K562 (cell line): ENCODE results near the gene RSPO1. TPM values are rescaled to one million over a fixed set of nuclear protein-coding genes. Genes with fewer than 3 reads are reported as not detected.

ENCODE experiments used
- ATAC-seq: fragments of 200-7000 bp; cut with Tn5 transposase; 3 replicates; pipeline ENCODE4 v1.9.1; 2020; ENCODE audit warnings: moderate library complexity
- BruUV-seq: library from RNA; stranded (reverse); fragments of 400-500 nt; replicated peaks from 2 replicates; lab custom pipeline; 2021; lab: Mats Ljungman, UMichigan
- CTCF ChIA-PET: fragments of 300-600 bp; formaldehyde crosslinking; extraction: SDS; loops from one replicate; lab custom pipeline; 2021; ENCODE audit warnings: low intra/inter-chr PET ratio; lab: Yijun Ruan, JAX
- POLR2A ChIA-PET: fragments of 300-600, 350-650 bp; sonication (Branson Sonifier 250); formaldehyde crosslinking; extraction: SDS; loops from one replicate; lab custom pipeline; 2021; ENCODE audit warnings: antibody characterized with exemption, inconsistent platforms; lab: Yijun Ruan, JAX
- DNase-seq, 4 experiments: peaks; one replicate each; pipeline versions ENCODE4 v3.0.0 to v3.0.0-alpha.2; 2011 to 2018; ENCODE audit warnings: low spot score in 3 of 4, mixed read lengths in 3 of 4; ENCODE audit errors: extremely low read depth in 1 of 4
- FAIRE-seq: peaks from 2 replicates; lab custom pipeline; 2011; peaks lifted over from hg19 to GRCh38; lab: Jason Lieb, UNC
- H2AFZ ChIP-seq: 2 replicates; pipeline ENCODE4 v1.6.0; 2011; ENCODE audit warnings: low read depth, low read length, control low read depth, inconsistent platforms
- H3K27ac ChIP-seq: fragments of 200-600 bp; 3 replicates; pipeline ENCODE4 v1.8.0; 2011; ENCODE audit warnings: low read depth, mild to moderate bottlenecking, control low read depth, inconsistent platforms, low read length, moderate library complexity, mixed read lengths; ENCODE audit errors: extremely low read depth
- H3K27me3 ChIP-seq, 2 experiments: fragments of 300-600 bp in 1 of 2; 2 replicates in 1 of 2; 3 replicates in 1 of 2; pipeline versions ENCODE4 v1.6.0 to v1.8.0; 2011; ENCODE audit warnings: inconsistent platforms in 2 of 2, low read length in 2 of 2, mild to moderate bottlenecking in 1 of 2, mixed read lengths in 1 of 2, moderate library complexity in 1 of 2; ENCODE audit not compliant: control insufficient read depth in 2 of 2, insufficient read depth in 2 of 2
- H3K36me3 ChIP-seq: fragments of 300-600 bp; 3 replicates; pipeline ENCODE4 v1.8.0; 2011; ENCODE audit warnings: mild to moderate bottlenecking, low read length, inconsistent platforms; ENCODE audit not compliant: control insufficient read depth, insufficient read depth
- H3K4me1 ChIP-seq, 2 experiments: fragments of 200-600 bp in 1 of 2; replicated peaks in 1 of 2; 2 replicates in 1 of 2; 3 replicates in 1 of 2; pipeline versions ENCODE4 v1.5.1 to v1.8.0; 2011; ENCODE audit warnings: inconsistent platforms in 2 of 2, low read length in 2 of 2, mild to moderate bottlenecking in 1 of 2, mixed read lengths in 1 of 2, moderate library complexity in 1 of 2; ENCODE audit not compliant: control insufficient read depth in 2 of 2, insufficient read depth in 2 of 2
- H3K4me2 ChIP-seq: 2 replicates; pipeline ENCODE4 v1.6.1; 2011; ENCODE audit warnings: low read length, control low read depth, inconsistent platforms, mixed read lengths; ENCODE audit not compliant: insufficient read depth
- H3K4me3 ChIP-seq: fragments of 200-600 bp; sonication (generic), shearing (Covaris generic); 2 replicates; pipeline ENCODE4 v1.5.1; 2016; ENCODE audit warnings: control low read depth, inconsistent platforms
- H3K79me2 ChIP-seq: fragments of 200-600 bp; 3 replicates; pipeline ENCODE4 v1.8.0; 2011; ENCODE audit warnings: low read length, inconsistent platforms; ENCODE audit not compliant: control insufficient read depth, insufficient read depth
- H3K9ac ChIP-seq, 2 experiments: 2 replicates each; pipeline versions ENCODE4 v1.6.0 to v1.6.1; 2011; ENCODE audit warnings: low read depth in 2 of 2, low read length in 2 of 2, control low read depth in 1 of 2, inconsistent platforms in 1 of 2, mild to moderate bottlenecking in 1 of 2, mixed read lengths in 1 of 2; ENCODE audit not compliant: insufficient read depth in 1 of 2
- H3K9me1 ChIP-seq: one replicate; pipeline ENCODE4 v1.6.0; 2011; ENCODE audit warnings: inconsistent platforms, mild to moderate bottlenecking, low read length, moderate library complexity; ENCODE audit not compliant: control insufficient read depth, insufficient read depth
- H3K9me3 ChIP-seq: replicated peaks from 2 replicates; pipeline ENCODE4 v1.5.1; 2011; ENCODE audit warnings: low read depth, low read length, inconsistent platforms; ENCODE audit not compliant: control insufficient read depth, insufficient read depth
- H4K20me1 ChIP-seq: replicated peaks from 2 replicates; pipeline ENCODE4 v1.6.1; 2011; ENCODE audit warnings: low read length, inconsistent platforms, mixed read lengths; ENCODE audit not compliant: control insufficient read depth, insufficient read depth
- CBX1 ChIP-seq: sonication (generic); IDR thresholded peaks from 2 replicates; pipeline ENCODE4 v1.6.1; 2016; ENCODE audit warnings: antibody characterized with exemption, low read depth, mild to moderate bottlenecking
- CBX3 ChIP-seq, 2 experiments: IDR thresholded peaks; 1 replicate in 1 of 2; 2 replicates in 1 of 2; pipeline ENCODE4 v1.6.1; 2012; ENCODE audit warnings: inconsistent platforms in 2 of 2, low read length in 2 of 2, borderline replicate concordance in 1 of 2, control low read depth in 1 of 2
- MEF2A ChIP-seq: IDR thresholded peaks from 2 replicates; pipeline ENCODE4 v1.6.1; 2011; ENCODE audit warnings: low read depth, mild to moderate bottlenecking, low read length, moderate library complexity; ENCODE audit not compliant: control insufficient read depth
- NR1H2 ChIP-seq: sonication (generic); formaldehyde crosslinking; IDR thresholded peaks from 2 replicates; pipeline ENCODE4 v1.4.0; 2020; ENCODE audit warnings: mild to moderate bottlenecking, missing genetic modification reagents
- NUFIP1 ChIP-seq: fragments of 450-650 bp; IDR thresholded peaks from 2 replicates; pipeline ENCODE4 v1.6.1; 2018; ENCODE audit not compliant: partially characterized antibody
- POLR2AphosphoS5 ChIP-seq: IDR thresholded peaks from 2 replicates; pipeline ENCODE4 v1.6.1; 2011; ENCODE audit warnings: mild to moderate bottlenecking, low read depth, low read length, moderate library complexity; ENCODE audit not compliant: control insufficient read depth, insufficient read depth
- SMARCB1 ChIP-seq: IDR thresholded peaks from 2 replicates; pipeline ENCODE4 v1.6.1; 2011; ENCODE audit warnings: improper control_type of control experiment, low read depth; ENCODE audit not compliant: insufficient read length
- SUPT5H ChIP-seq: fragments of 450-650 bp; IDR thresholded peaks from 2 replicates; pipeline ENCODE4 v1.6.1; 2016
- TBP ChIP-seq: optimal IDR thresholded peaks from 2 replicates; pipeline ENCODE3; 2011; ENCODE audit warnings: low read depth, low read length, improper control_type of control experiment
- TEAD2 ChIP-seq: fragments of 450-650 bp; IDR thresholded peaks from 2 replicates; pipeline ENCODE4 v1.6.1; 2016; ENCODE audit warnings: missing genetic modification characterization, control low read depth, missing compliant biosample characterization
- THRAP3 ChIP-seq: fragments of 450-650 bp; IDR thresholded peaks from 2 replicates; pipeline ENCODE4 v1.6.1; 2016; ENCODE audit warnings: mild to moderate bottlenecking, inconsistent platforms, borderline replicate concordance
- TRIM24 ChIP-seq, 2 experiments: fragments of 450-650 bp; IDR thresholded peaks; 2 replicates each; pipeline ENCODE4 v1.6.1; 2016
- ZBTB1 ChIP-seq: sonication (generic); formaldehyde crosslinking; IDR thresholded peaks from 2 replicates; pipeline ENCODE4 v1.8.1; 2023; ENCODE audit warnings: missing genetic modification reagents, low read depth, mild to moderate bottlenecking, borderline replicate concordance
- ZNF263 ChIP-seq: sonication (generic); formaldehyde crosslinking; IDR thresholded peaks from 2 replicates; pipeline ENCODE4 v1.8.0; 2022; ENCODE audit warnings: mild to moderate bottlenecking, missing genetic modification reagents, borderline replicate concordance
- ZNF280B ChIP-seq: fragments of 250-450 bp; sonication (Bioruptor Pico); IDR thresholded peaks from 2 replicates; pipeline ENCODE4 v1.5.1; 2021; ENCODE audit warnings: mild to moderate bottlenecking
- WGBS: fragments of 100-300 bp; shearing (Covaris generic); methylation state at CpG from one replicate; pipeline ENCODE4 v1.1.6; 2016; ENCODE audit warnings: low coverage, mixed read lengths; ENCODE audit not compliant: insufficient coverage; ENCODE audit errors: missing lambda C conversion rate; 5-methylcytosine and 5-hydroxymethylcytosine counted together
- in situ Hi-C: fragments of 300-500 bp; cut with MboI; formaldehyde crosslinking; loops from 4 replicates; pipeline ENCODE4 v1.15.0; 2018; ENCODE audit warnings: inconsistent platforms, mixed read lengths
- intact Hi-C: fragments of 100-400 bp; cut with micrococcal nuclease; formaldehyde crosslinking; loops from 2 replicates; pipeline ENCODE4 v1.14.2; 2022
- polyA plus RNA-seq, 8 experiments: library from polyadenylated mRNA; depleted of rRNA in 4 of 8; stranded (reverse) in 5 of 8; unstranded in 3 of 8; fragments of >200 nt; fragmentation: Nextera tagmentation in 2 of 8; fragmentation: Illumina TruSeq in 1 of 8; extraction: Ambion mirVana in 2 of 8; extraction: Trizol in 1 of 8; gene quantifications; 2 replicates each; pipeline versions ENCODE4 v1.2.1 to v1.2.3, GENCODE V29; 2011 to 2014; ENCODE audit warnings: inconsistent platforms in 1 of 8, missing spikeins in 1 of 8
- total RNA-seq, 7 experiments: library from RNA; depleted of rRNA in 6 of 7; stranded (reverse); fragments of >200 nt in 6 of 7; fragmentation: Illumina TruSeq in 2 of 7; extraction: Trizol in 2 of 7; gene quantifications; 2 replicates each; pipeline versions ENCODE4 v1.2.1 to v1.2.3, GENCODE V29; 2011 to 2021; ENCODE audit warnings: low replicate concordance in 1 of 7
- TF ChIP-seq, protein P1 (sequence below): fragments of 250-450 bp; sonication (Bioruptor Pico); IDR thresholded peaks from 2 replicates; pipeline ENCODE4 v1.5.0; 2021

Gene RSPO1
- total and polyA plus RNA-seq, 9 of the 15 experiments (the other 6 are each of a cell fraction or from before 2014, with no cell fraction given) = not detected

GRCh38 chr1:37653906-37654305 lies 19.2 kb upstream of the RSPO1 start:
- Histone ChIP-seq H3K27ac (no peak overlapping the region), H4K20me1 (0 out of 2 replicates have a peak, but pooled peaks cover 5% of the 10 kb centered on the region), H3K79me2 (no peaks in the 10 kb centered on the region), H3K36me3 (no peaks in the 10 kb centered on the region), H3K4me3 (no peak overlapping the region), H2AFZ (no peak overlapping the region), H3K27me3 (peaks cover 38 to 81% of the 10 kb centered on the region in 2 experiments), H3K9me3 (no peaks in the 10 kb centered on the region), H3K4me1 (peaks cover 0 to 6% of the 10 kb centered on the region in 2 experiments; a peak in 1 of 5 replicates), H3K9ac (no peak overlapping the region), H3K9me1 (no peaks in the 10 kb centered on the region), H3K4me2 (no peak overlapping the region)
- no peak for FAIRE-seq
- CTCF ChIA-PET = no interaction called here
- no TSS peak for BruUV-seq
- intact Hi-C loops (no loop called here), in situ Hi-C loops (no loop called here)
- no peak for ATAC-seq
- no peak for DNase-seq
- POLR2A ChIA-PET = no interaction called here
- 0% methylated on average over 5 of the region's 5 CpGs for WGBS
- no peak for TF ChIP-seq TRIM24 (IDR thresholded peaks at IDR 0.05)
- TF ChIP-seq SUPT5H = no peak
- no peak for TF ChIP-seq CBX1
- TF ChIP-seq POLR2AphosphoS5 = no peak

GRCh38 chr1:37652976-37653375 lies 18.3 kb upstream of the RSPO1 start:
- H2AFZ ChIP-seq = no peak overlapping the region
- POLR2A ChIA-PET = interaction anchor here (0.6 kb wide), 1 partner anchor 22 kb away, joined by 3 read pairs; no protein-coding TSS in a partner anchor
- in situ Hi-C loops (no loop called here), intact Hi-C loops (no loop called here)
- CTCF ChIA-PET = no interaction called here
- H3K79me2 ChIP-seq = no peaks in the 10 kb centered on the region
- DNase-seq = no peak
- H3K9me1 ChIP-seq = no peaks in the 10 kb centered on the region
- H4K20me1 ChIP-seq = 0 out of 2 replicates have a peak, but pooled peaks cover 5% of the 10 kb centered on the region
- ATAC-seq = no peak
- no peaks in the 10 kb centered on the region for H3K9me3 ChIP-seq
- H3K27ac ChIP-seq = no peak overlapping the region
- peaks cover 37 to 79% of the 10 kb centered on the region in 2 experiments for H3K27me3 ChIP-seq
- H3K4me3 ChIP-seq = no peak overlapping the region
- no peaks in the 10 kb centered on the region for H3K36me3 ChIP-seq
- no peak overlapping the region for H3K9ac ChIP-seq
- 0% methylated on average over 2 of the region's 2 CpGs for WGBS
- peaks cover 0 to 6% of the 10 kb centered on the region in 2 experiments; a peak in 1 of 5 replicates for H3K4me1 ChIP-seq
- BruUV-seq = no TSS peak
- FAIRE-seq = no peak
- no peak overlapping the region for H3K4me2 ChIP-seq
- TF ChIP-seq NR1H2 (CRISPR knock-in tag) (no peak), THRAP3 (no peak), ZNF280B (CRISPR knock-in tag) (no peak), TBP (no peak), NUFIP1 (no peak), SMARCB1 (no peak), ZBTB1 (CRISPR knock-in tag) (no peak), ZNF263 (CRISPR knock-in tag) (no peak), TEAD2 (tag) (no peak), CBX3 (IDR thresholded peaks at IDR 0.05; ENCODE audit: borderline replicate concordance in 1 of 2, low read length in 2 of 2) (no peak), MEF2A (no peak), POLR2AphosphoS5 (no peak)
- TF ChIP-seq, protein P1, sequence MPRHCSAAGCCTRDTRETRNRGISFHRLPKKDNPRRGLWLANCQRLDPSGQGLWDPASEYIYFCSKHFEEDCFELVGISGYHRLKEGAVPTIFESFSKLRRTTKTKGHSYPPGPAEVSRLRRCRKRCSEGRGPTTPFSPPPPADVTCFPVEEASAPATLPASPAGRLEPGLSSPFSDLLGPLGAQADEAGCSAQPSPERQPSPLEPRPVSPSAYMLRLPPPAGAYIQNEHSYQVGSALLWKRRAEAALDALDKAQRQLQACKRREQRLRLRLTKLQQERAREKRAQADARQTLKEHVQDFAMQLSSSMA (CRISPR knock-in tag) = no peak
